GM23248 (cell line): ENCODE results near the gene POLR1A. TPM values are rescaled to one million over a fixed set of nuclear protein-coding genes. Genes with fewer than 3 reads are reported as not detected.

Experiments
- DNase-seq: peaks from one replicate; pipeline ENCODE4 v3.0.0-alpha.2; 2015
- H2AFZ ChIP-seq: fragments of 200-600 bp; sonication (generic); 2 replicates; pipeline ENCODE4 v1.6.1; 2016; ENCODE audit warnings: antibody characterized with exemption
- H3F3A ChIP-seq: fragments of 200-600 bp; sonication (generic); 2 replicates; pipeline ENCODE4 v1.6.1; 2016; ENCODE audit warnings: mild to moderate bottlenecking, antibody characterized with exemption, mixed run types; ENCODE audit not compliant: insufficient read depth
- H3K27ac ChIP-seq: fragments of 200-600 bp; sonication (generic); 2 replicates; pipeline ENCODE4 v1.5.1; 2016; ENCODE audit warnings: mild to moderate bottlenecking
- H3K27me3 ChIP-seq: fragments of 200-600 bp; sonication (generic); replicated peaks from 2 replicates; pipeline ENCODE4 v1.6.1; 2016; ENCODE audit warnings: mild to moderate bottlenecking; ENCODE audit not compliant: insufficient read depth
- H3K36me3 ChIP-seq: fragments of 200-600 bp; sonication (generic); 2 replicates; pipeline ENCODE4 v1.6.1; 2016; ENCODE audit warnings: low read depth, mild to moderate bottlenecking
- H3K4me1 ChIP-seq: fragments of 200-600 bp; sonication (generic); 2 replicates; pipeline ENCODE4 v1.6.1; 2016; ENCODE audit warnings: mild to moderate bottlenecking; ENCODE audit not compliant: insufficient read depth
- H3K4me2 ChIP-seq: fragments of 200-600 bp; sonication (generic); one replicate; pipeline ENCODE4 v1.6.1; 2016; ENCODE audit warnings: mild to moderate bottlenecking; ENCODE audit not compliant: unreplicated experiment
- H3K4me3 ChIP-seq: fragments of 200-600 bp; sonication (generic); 2 replicates; pipeline ENCODE4 v1.5.1; 2016; ENCODE audit warnings: mild to moderate bottlenecking
- H3K79me2 ChIP-seq: fragments of 200-600 bp; sonication (generic); 2 replicates; pipeline ENCODE4 v1.6.1; 2016; ENCODE audit warnings: mild to moderate bottlenecking; ENCODE audit not compliant: insufficient read depth
- H3K9ac ChIP-seq: fragments of 200-600 bp; sonication (generic); 2 replicates; pipeline ENCODE4 v1.6.1; 2016; ENCODE audit warnings: mild to moderate bottlenecking
- H3K9me2 ChIP-seq: fragments of 200-600 bp; sonication (generic); 2 replicates; pipeline ENCODE4 v1.6.1; 2016; ENCODE audit warnings: mixed run types, mild to moderate bottlenecking, moderate library complexity; ENCODE audit not compliant: insufficient read depth
- H3K9me3 ChIP-seq: fragments of 200-600 bp; sonication (generic); one replicate; pipeline ENCODE4 v1.6.1; 2017; ENCODE audit warnings: low read depth
- H4K20me1 ChIP-seq: fragments of 200-600 bp; sonication (generic); 2 replicates; pipeline ENCODE4 v1.6.0; 2016; ENCODE audit not compliant: insufficient read depth
- EZH2 ChIP-seq: fragments of 200-600 bp; sonication (generic); IDR thresholded peaks from 2 replicates; pipeline ENCODE4 v1.6.1; 2018; ENCODE audit warnings: antibody characterized with exemption, mild to moderate bottlenecking; ENCODE audit not compliant: insufficient read depth, poor library complexity, severe bottlenecking
- EZH2phosphoT487 ChIP-seq: fragments of 200-600 bp; sonication (generic); IDR thresholded peaks from 2 replicates; pipeline ENCODE4 v1.6.1; 2018; ENCODE audit warnings: antibody characterized with exemption, moderate library complexity, mild to moderate bottlenecking, low read depth; ENCODE audit not compliant: insufficient read depth
- WGBS, 2 experiments: methylation state at CpG; one replicate each; pipeline ENCODE4 v1.1.6; 2015 to 2017; ENCODE audit warnings: low lambda C conversion rate in 2 of 2, low coverage in 1 of 2; ENCODE audit errors: missing lambda C conversion rate in 2 of 2; 5-methylcytosine and 5-hydroxymethylcytosine counted together
- in situ Hi-C: fragments of 300-500 bp; cut with MboI; formaldehyde crosslinking; loops from 2 replicates; pipeline ENCODE4 v1.15.0; 2020
- polyA plus RNA-seq: library from polyadenylated mRNA; unstranded; fragments of >200 nt; fragmentation: Nextera tagmentation; extraction: Ambion mirVana; gene quantifications from 2 replicates; pipeline ENCODE4 v1.2.1, GENCODE V29; 2016
- total RNA-seq: library from RNA; depleted of rRNA; stranded (reverse); fragments of >200 nt; shearing (Covaris generic); gene quantifications from 2 replicates; pipeline ENCODE4 v1.2.3, GENCODE V29; 2014

Gene POLR1A
- total and polyA plus RNA-seq, 2 experiments from 2014 or later: 8.9 to 13.0 TPM

GRCh38 chr2:86000938-86001312, 104.8 kb downstream of the POLR1A start:
- Histone ChIP-seq H4K20me1 (no peaks in the 10 kb centered on the region), H2AFZ (peak overlapping the region; percentile 60), H3K9ac (no peak overlapping the region), H3K79me2 (no peaks in the 10 kb centered on the region), H3K4me1 (peaks cover 49% of the 10 kb centered on the region), H3K4me3 (no peak overlapping the region), H3K4me2 (peak overlapping the region; percentile 33), H3K27me3 (no peaks in the 10 kb centered on the region), H3K27ac (peak overlapping the region; percentile 84; the same call in 1 of the 2 replicates), H3K9me2 (no peaks in the 10 kb centered on the region), H3K9me3 (peaks cover under 1% of the 10 kb centered on the region), H3K36me3 (no peaks in the 10 kb centered on the region), H3F3A (peaks cover 44% of the 10 kb centered on the region)
- peak; percentile 13 for DNase-seq
- WGBS, 2 experiments: 52 to 62% methylated on average over 2 of the region's 2 CpGs
- in situ Hi-C loops: no loop called here
- no peak for TF ChIP-seq EZH2
- no peak for TF ChIP-seq EZH2phosphoT487

DNA sequence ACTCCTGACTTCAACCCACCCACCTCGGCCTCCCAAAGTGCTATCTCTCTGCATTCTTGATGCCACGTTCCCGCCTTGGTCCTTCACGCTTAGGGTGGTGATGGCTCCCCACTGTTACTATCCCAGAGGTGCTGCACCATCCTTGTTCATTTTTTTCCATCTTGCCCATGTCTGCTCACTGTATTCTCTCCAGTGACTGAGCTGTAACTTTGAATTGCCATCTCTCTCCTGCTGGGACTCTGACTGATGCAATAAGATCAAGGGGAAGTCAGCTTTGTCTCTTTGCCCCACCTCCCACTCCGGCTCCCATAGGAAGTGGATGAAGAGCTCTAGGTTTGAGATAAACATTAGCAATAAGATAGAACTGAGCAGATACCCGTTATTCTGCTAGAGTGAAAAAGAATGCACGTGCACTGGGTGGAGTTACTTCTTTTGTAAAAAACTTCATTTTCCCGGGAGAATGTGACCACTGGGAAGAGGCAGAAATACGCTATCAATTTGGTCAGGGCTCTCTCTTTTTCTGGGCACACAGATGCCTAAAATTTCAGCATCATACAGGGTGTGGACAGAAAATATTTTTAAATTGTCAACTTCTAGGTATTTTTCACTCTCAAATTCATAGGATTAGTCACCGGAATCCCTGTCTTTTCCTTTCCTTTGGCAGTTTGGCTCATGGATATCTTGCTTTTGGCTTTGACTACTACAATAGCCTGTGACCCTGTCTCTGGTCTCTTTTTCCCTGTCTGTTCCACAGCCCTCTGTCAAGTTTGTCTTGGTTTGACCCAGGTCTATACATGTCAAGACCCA, 105.4 kb downstream of the POLR1A start:
- no peak for TF ChIP-seq EZH2phosphoT487
- no peak for TF ChIP-seq EZH2
- Histone ChIP-seq H3K36me3 (no peaks in the 10 kb centered on the region), H3F3A (peaks cover 44% of the 10 kb centered on the region), H3K4me2 (peak overlapping the region; percentile 33), H3K4me1 (peaks cover 49% of the 10 kb centered on the region), H3K9me3 (no peaks in the 10 kb centered on the region), H3K9ac (no peak overlapping the region), H3K9me2 (no peaks in the 10 kb centered on the region), H4K20me1 (no peaks in the 10 kb centered on the region), H3K79me2 (no peaks in the 10 kb centered on the region), H3K4me3 (no peak overlapping the region), H2AFZ (peak overlapping the region; percentile 60), H3K27me3 (no peaks in the 10 kb centered on the region), H3K27ac (peak overlapping the region; percentile 84)
- in situ Hi-C loops: no loop called here
- DNase-seq: peak; percentile 54
- 53% methylated on average over 10 of the region's 10 CpGs for WGBS, 2 experiments

- H3K4me1 ChIP-seq: peaks cover 52% of the 10 kb centered on the region
- peak overlapping the region; percentile 57 for H3K9ac ChIP-seq
- H3K4me3 ChIP-seq: peak overlapping the region; percentile 47
- H3K27me3 ChIP-seq: no peaks in the 10 kb centered on the region
- H3K79me2 ChIP-seq: no peaks in the 10 kb centered on the region
- H3K27ac ChIP-seq: peak overlapping the region; percentile 84
- H4K20me1 ChIP-seq: no peaks in the 10 kb centered on the region
- WGBS, 2 experiments: 44% methylated on average over 8 of the region's 8 CpGs
- H3K36me3 ChIP-seq: no peaks in the 10 kb centered on the region
- H2AFZ ChIP-seq: peak overlapping the region; percentile 74
- peak overlapping the region; percentile 76 for H3K4me2 ChIP-seq
- DNase-seq: peak; percentile 65
- H3K9me2 ChIP-seq: no peaks in the 10 kb centered on the region
- TF ChIP-seq EZH2: no peak
- TF ChIP-seq EZH2phosphoT487: no peak
- in situ Hi-C loops: no loop called here
- peaks cover 44% of the 10 kb centered on the region for H3F3A ChIP-seq
- H3K9me3 ChIP-seq: no peaks in the 10 kb centered on the region
Measured at GRCh38 chr2:85999061-85999831, 106.4 kb downstream of the POLR1A start.

GRCh38 chr2:85998071-85998991, 107.4 kb downstream of the POLR1A start:
- DNase-seq: peak; percentile 85
- Histone ChIP-seq H3K4me3 (peak overlapping the region; percentile 47), H3K9me3 (no peaks in the 10 kb centered on the region), H3K79me2 (no peaks in the 10 kb centered on the region), H3K9me2 (no peaks in the 10 kb centered on the region), H3K9ac (peak overlapping the region; percentile 57), H4K20me1 (no peaks in the 10 kb centered on the region), H3K27me3 (no peaks in the 10 kb centered on the region), H3K27ac (peak overlapping the region; percentile 84), H3F3A (peaks cover 44% of the 10 kb centered on the region), H3K4me1 (peaks cover 59% of the 10 kb centered on the region), H3K4me2 (peak overlapping the region; percentile 76), H3K36me3 (no peaks in the 10 kb centered on the region), H2AFZ (peak overlapping the region; percentile 74)
- WGBS, 2 experiments: 4 to 8% methylated on average over 18 of the region's 18 CpGs
- no peak for TF ChIP-seq EZH2phosphoT487
- TF ChIP-seq EZH2: no peak
- in situ Hi-C loops: no loop called here
